ENCODE results near the gene WDFY3.

The WDFY3 gene

DNA sequence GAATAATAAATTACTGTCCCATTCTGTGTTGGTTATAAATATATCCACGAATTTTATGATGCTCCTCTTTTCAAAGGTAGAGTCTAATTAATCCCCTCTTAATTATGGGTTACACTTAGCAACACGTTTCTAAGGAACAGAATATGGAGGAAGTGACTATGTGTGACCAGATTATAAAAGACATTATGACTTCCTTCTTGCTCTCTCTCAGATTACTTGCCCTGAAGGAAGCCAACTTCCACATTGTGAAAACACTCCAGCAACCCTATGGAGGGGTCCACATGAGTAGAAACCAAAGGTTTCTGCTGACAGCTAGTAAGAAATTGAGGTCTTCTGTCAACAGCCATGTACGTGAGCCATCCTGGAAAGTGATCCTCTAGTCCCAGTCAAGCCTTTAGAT is 59.3 kb downstream of the WDFY3 start:
- no peak for DNase-seq

DNA sequence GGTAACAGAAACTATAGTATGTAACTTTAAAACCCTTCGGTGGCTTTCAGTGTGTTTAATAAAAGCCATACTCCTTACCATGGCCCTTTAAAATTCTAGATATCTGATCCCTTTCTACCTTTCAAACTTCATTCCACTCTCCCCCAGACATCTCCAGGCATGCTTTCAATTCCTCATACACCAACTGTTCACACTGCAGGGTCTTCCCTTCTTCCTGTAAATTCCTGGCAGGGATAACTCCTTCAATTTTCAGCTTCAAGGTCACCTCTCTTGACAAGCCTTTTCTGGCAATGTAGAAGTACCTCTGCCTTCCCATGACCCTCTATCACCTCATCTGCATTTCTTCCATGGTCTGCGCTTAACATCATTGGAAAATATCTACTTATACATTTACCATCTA is 60.8 kb downstream of the WDFY3 start:
- DNase-seq, result no peak

DNA sequence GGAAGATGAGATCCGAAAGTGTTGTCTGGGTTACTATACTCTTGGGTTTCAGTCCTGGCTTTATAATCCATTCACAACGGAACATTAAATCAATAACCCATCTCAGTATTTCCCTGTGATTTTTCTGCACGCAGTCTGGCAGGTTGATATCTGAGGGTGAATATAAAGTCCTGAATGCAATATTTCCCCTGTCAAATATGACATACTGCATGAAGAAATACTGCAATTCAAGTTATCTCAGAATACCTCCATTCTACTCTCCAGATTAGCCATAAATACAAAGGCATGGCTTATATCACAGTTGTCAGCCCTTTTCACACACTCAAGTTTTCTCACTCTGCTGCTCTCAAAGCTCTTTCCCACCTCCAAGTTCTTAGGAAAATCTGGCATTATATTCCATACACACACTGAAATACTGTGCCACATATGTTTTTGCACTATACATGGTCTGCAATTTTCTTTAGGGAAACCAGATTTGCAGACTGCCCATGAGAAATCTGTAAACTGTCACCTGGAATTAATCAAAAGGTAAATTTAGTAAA is 64.7 kb downstream of the WDFY3 start:
- no peak for DNase-seq

DNA sequence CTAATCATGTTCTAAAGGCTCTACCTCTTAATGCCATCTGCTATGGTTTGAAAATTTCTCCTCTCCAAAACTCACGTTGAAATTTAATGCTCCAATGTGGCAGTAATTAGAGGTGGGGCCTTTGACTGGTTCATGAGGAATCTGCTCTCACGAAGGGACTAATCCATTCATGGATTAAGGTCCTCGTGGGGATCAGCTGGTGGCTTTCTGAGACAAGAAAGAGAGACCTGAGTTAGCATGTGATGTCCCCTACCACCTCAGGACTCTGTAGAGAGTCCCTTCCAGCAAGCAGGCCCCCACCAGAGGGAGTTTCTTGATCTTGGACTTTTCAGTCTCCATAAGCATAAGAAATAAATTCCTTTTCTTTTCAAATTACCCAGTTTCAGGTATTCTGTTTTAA is 65.3 kb downstream of the WDFY3 start:
- no peak for DNase-seq

DNA sequence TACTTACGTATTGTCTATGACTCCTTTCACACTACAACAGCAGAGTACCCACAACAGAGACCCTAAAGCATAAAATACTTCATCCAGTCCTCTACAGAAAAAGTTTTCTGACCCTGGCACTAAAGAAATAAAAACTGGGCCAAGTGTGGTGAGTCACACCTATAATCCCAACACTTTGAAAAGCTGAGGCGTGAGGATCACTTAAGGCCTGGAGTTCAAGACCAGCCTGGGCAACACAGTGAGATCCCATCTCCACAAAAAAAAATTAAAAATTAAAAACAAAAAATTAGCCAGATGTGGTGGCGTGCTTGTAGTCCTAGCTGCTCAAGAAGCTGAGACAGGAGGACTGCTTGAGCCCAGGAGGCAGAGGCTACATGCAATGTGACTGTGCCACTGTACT is 66.9 kb downstream of the WDFY3 start:
- no peak for DNase-seq

DNA sequence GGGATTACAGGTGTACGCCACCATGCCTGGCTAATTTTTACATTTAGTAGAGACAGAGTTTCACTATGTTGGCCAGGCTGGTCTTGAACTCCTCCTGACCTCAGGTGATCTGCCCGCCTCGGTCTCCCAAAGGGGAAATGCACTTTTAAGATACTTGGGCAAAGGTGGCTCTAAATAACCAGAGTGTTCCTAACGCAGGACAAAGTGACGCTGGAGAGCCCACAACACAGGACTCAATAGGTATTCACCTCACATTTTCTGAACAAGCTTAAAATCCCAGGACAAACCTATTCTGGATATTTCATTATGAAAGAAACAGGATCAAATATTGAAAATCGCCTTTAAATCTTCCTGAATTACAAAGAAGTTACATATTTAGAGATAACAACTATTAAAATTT is 69.0 kb downstream of the WDFY3 start:
- no peak for DNase-seq

DNA sequence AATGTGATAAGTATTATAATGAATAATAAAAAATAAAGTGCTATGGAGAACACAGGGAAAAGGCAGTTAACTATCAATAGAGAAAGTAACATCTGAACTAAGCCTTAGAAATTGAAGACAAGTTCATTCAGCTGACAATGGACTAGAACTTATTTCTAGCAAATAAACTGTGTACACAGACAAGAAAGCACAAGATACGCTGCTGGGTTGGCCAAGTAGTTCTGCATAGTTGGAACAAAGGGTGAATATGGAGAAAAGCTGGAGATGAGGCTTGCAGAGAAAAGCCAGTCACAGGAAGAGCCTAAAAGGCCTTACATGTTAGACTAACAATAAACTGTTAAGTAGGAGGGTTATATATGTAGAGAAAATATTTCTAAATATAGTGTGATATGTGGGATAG is 71.2 kb downstream of the WDFY3 start:
- no peak for DNase-seq

DNA sequence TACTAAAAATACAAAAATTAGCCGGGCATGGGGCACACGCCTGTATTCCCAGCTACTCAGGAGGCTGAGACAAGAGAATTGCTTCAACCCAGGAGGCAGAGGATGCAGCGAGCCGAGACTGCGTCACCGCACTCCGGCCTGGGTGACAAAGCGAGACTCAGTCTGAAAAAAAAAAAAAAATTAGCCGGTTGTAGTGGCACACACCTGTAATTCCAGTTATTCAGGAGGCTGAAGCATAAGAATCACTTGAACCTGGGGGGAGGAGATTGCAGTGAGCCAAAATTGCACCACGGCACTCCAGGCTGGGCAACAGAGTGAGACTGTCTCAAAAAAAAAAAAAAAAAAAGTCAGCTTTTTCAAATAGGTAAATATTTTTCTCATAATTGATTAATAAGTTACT is 71.9 kb downstream of the WDFY3 start:
- DNase-seq, result no peak

DNA sequence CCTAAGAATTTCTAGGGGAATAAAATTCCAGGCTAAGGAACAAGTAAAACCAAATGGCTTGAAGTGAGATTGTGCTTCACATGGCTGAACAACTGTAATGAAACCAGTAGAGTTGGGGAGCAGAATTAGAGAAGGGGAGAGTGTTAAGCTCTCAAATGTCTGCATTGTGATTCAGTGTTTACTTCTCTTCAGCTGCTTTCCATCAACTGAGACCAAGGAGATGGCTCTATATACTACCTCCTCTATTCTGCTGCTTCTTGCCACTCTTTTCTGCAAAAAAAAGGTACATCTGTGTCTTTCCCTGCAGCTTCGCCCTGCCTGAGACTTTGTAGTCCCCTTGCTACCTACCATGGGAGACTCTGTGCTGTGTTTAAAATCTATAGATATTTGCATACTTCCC is 73.5 kb downstream of the WDFY3 start:
- DNase-seq, result no peak

DNA sequence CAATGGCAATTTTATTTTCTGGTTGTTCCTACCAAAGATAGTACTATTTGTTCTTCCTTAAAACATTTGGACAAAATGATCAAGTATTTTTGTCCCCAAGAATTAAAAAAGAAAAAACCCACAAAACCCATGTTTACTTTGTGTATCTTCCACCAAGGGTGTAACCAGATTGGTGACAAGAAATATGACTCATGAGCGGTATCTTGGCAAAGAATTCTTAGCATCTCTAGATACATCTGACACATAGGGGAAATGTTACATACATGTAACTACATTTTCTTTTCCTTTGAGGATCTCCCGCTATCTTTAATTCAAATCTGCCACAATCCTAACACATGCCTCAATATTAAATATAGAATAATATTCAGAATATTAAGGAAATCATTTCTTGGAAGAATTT is 78.7 kb downstream of the WDFY3 start:
- DNase-seq, result no peak

DNA sequence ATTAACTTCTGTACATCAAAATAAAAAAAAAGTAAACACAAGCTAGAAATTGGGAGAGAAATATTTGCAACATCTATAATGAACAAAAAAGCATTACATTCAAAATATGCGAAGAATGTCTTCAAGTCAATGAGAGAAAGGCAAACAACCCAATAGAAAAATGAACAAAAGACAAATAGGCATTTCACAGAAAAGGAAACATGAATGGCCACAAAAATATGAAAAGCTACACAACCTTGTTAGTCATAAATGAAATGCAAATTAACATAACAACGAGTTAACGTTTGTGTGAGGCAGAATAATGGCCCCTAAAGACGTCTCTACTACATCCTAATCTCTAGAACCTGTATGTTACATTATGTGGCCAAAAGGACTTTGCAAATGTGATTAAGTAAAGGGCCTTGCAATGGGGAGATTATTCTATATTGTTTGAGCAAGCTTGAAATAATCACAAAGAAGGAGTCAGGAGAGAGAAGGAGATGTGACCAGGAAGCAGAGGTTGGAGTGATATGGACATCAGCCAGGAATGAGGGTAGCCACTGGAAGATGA is 86.8 kb downstream of the WDFY3 start:
- DNase-seq, result no peak

DNA sequence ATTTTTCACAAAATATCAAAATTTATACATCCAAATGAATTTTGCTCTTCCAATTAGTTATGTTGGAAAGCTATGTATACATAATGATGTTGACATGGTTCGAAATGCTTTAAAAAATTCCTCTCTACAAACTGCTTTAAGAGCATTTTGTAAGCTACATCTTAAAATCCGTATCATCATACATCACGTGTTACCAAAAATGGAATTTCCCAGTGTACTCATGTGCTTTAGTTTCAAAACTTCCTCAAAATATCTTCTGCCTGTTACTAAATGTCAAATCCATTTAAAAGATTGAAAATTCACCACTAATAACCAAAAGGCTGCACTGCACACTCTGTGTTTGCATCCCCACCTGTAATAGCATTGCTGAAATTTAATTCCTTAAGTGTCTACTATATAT is 87.9 kb downstream of the WDFY3 start:
- DNase-seq, result no peak

DNA sequence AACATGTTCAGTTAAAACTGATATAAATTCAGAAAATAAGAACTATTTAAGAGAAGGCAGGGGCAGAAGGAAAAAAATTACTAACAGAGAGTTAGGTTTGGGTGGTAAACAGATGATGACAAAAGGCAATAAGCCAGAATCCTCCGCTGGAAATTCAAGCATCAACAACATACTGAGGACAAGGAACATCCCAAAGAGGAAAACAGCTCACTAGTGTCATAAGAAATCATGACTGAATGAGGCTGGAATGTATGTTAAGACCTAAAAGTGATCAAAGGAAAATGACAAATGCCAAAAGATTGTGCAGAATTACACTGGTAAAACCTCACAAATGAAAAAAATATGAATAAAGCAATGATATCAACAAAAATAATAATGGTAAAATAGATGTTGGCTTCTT is 88.4 kb downstream of the WDFY3 start:
- no peak for DNase-seq

DNA sequence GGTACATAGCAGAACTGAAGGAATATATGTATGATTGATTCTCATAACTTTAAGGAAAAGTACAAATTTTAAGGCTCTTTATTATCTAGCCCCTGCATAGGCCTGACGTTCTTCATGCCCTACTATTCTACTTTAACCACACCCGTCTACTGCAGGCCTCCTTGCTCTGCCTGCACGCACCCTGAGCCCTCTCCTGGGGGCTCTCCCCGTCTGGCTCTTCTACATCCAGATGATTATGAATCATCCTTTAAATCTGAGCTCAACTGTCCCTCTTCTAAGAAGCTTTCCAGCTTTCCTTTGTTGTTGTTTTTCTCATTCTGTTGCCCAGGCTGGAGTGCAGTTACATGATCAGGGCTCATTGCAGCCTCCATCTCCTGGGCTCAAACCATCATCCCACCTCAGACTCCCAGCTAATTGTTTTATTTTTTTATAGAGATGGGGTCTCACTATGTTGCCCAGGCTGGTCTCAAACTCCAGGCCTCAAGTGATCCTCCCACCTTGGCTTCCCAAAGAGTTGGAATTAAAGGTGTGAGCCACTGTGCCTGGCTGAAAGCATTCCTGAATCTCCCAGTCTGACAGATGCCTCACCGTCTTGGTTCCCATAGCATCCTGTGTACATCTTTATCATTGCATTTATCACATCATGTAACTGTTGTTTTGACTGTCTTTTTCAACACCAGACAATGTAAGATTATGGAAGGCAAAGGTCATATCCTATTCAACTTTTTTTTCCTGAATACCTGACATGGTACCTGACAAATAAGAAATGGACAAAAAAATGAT is 89.2 kb downstream of the WDFY3 start:
- no peak for DNase-seq

DNA sequence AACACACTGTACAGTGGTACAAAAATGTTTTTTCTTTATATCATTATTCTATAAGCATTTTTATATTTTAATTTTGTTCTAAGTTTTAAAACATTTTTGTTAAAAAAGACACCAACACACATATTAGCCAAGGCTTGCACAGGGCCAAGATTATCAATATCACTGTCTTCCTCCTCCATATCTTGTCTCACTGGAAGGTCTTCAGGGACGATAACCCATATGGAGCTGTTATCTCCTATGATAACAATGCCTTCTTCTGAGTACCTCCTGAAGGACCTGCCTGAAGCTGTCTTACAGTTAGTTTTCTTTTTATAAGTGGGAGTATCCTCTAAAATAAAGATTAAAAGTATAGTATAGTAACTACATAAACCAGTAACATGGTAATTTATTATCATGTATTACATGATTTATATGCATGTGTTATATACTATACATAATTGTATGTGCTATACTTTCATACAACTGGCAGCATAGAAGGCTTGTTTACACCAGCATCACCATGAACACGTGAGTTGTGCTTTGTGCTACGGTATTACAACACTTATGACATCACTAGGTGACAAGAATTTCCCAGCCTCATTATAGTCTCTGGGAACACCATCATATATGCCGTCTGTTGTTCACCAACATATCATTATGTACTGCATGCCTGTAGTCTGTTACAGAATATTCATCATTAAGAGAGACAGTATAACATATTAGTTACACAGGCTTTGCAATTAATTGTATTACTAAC is 90.7 kb downstream of the WDFY3 start:
- DNase-seq, result no peak

DNA sequence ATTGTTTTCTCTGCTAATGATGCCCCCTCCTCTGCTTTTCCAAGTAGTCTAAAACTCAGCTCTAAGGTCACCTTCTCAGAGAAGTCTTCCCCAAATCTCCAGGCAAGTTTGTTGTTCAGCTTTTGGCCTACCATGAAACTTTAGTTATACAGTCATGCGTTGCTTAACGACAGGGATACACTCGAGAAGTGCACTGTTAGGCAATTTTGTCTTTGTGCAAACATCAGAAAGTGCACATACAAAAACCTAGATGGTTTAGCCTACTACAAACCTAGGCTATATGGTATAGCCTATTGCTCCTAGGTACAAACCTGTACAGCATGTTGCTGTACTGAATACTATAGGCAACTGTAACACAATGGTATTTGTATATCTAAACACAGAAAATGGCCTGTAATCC is 91.9 kb downstream of the WDFY3 start:
- DNase-seq, result no peak

DNA sequence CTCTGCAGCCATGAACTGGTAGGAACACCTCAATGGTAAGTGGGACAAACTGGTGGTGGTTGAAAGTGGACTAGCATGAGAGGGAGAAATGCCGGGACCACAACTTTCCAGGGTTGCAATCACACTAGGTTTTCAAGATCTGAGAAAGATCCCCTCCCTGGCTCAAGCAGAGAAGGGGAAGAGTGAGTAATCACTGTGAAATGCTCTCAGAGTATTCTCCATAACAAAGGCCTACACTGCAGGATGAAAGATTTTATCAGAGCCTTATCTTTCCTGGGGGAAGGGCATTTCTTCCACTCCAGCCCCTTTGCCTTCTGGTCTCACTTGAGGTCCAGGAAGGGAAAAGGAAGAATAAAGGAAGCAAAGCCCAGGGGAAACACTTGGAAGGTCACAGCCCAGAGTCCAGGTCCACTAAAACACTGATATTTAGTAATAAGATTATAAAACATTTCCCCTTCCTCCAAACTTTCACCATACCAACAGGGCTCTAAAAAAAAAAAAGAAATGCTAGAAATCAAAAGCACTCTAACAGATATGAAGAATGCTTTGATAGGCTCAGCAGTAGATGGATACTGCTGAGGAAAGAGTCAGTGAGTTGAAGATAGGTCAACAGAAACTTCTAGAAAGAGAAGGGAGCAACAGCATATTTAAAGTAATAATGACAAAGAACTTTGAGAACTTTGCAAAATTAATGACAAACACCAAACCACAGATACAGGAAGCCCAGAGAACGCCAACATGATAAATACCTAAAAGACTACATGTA is 95.9 kb downstream of the WDFY3 start:
- DNase-seq, result no peak

DNA sequence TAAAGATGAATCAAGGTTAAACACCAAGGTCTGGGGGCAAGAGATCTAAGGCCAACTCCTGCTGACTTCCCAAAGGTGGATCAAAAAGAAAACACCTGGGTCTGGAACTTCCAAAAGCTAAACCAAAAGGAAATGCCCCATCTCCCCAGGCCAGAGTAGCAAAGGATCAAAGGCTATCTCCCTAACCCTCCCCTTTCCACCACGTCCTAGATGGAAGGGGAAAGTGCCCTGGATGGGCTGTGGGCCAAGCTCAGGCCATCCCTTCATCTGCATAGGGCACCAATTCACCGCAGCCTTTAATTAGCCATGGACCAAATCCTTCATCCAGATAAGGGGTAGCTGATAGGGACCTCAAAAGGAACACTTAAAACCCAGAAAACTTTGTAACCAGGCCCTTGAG is 100.2 kb downstream of the WDFY3 start:
- no peak for DNase-seq

DNA sequence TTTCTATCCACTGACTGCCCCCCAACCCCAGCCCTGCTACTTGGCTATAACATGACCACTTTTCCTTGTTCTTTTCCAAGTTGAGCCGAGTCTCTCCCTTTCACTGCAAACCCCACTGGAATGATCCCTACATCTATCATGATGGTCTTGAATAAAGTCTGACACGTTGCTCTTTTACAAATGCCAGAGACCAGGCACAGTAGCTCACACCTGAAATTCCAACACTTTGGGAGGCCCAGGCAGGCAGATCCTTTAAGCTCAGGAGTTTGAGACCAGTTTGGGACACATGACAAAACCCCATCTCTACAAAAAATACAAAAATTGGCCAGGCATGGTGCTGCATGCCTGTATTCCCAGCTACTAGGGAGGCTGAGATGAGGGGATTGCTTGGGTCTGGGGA is 100.9 kb downstream of the WDFY3 start:
- no peak for DNase-seq

DNA sequence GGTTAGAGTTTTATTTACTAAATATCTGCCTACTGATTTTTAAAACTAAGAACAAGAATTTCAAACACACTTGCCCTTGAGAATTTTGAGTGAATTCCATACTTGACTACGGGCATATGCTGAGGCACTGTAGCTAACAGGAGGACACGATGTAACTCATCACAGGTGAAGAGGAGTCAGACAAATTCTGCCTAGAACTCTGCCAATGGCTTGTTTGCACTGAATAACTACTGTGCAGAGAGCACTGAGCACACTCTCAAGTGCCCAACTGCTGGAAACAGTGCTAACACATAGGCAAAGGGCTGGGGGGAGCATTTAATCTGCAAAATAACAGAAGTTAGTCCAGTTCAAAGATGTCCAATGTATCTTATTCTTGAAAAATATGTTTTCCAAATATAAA is 104.4 kb downstream of the WDFY3 start:
- no peak for DNase-seq

DNA sequence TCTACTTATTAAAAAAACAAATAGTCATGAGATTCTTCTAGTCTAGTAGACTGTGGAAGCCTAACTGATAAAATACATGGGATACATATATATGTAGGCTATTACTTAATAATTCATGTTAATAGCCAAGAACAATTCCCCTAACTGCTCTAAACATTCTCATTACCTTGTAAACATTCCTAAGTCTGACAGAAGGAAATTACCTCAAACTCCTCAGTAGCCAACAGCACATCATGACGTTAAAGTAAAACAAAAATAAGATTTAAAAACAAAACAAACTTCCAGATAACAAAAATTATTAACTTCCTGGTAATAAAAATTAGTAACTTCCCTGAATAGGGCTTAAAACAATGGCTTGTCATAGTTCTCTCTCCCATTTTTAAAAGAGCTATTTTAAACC is 109.2 kb downstream of the WDFY3 start:
- DNase-seq, result no peak

DNA sequence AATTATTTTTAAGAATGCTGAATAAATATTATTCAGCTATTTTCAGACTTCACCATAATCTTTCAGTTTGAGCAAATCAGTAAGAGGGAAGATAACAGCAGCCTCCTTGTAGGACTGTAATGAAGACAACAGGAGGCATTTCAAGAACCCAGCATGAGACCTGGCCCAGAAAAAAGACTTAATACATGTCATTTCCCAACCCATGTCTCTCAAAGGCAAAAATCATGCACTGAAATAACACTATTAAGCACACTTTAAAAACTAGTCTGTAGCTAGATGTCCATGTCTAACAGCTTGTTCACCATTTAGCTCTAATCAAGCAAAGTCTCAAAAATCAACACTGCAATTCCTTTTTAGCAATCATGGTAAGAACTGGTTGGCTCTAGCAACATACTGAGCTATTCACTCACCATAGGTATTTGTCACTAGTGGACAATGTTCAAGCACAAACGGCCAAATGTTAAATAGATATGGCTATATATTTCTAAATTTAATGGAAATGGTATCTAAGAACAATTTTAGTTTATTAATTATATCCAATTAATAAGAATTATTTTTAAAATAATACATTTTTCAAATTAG is 109.9 kb downstream of the WDFY3 start:
- DNase-seq, result no peak

DNA sequence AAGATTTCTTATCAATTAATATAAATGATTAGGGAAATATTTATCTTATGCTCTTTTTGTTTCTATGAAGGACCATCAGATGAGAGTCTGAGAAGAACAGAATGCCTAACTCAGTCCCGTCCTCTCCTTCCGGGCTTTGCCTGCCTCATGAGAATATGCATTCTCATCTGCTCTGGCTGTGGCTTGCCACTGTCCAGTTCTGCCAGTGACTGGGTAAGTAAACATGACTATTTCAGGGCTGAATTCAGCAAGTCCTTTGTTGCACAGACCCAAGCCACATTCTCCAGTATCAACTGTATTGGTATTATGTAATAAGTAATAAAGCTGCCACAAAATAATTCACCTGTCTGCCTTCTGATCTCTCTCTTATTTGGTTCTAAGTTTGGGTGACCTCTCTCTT is 110.7 kb downstream of the WDFY3 start:
- no peak for DNase-seq

All from activated CD4-positive, alpha-beta T cell treated with anti-CD3 and anti-CD28 coated beads, Interleukin-2, Interleukin-6, amounts not matched to agents 100 ng/mL and 50 ng/mL, durations not matched to agents 16 hours and 8 hours (primary cell).